SKM-1 (cell line): ENCODE results near the gene KCTD10.

Experiments used
- DNase-seq: peaks from one replicate; lab custom pipeline; 2025; ENCODE audit not compliant: unreplicated experiment; lab: John Stamatoyannopoulos, UW

The KCTD10 gene

DNA sequence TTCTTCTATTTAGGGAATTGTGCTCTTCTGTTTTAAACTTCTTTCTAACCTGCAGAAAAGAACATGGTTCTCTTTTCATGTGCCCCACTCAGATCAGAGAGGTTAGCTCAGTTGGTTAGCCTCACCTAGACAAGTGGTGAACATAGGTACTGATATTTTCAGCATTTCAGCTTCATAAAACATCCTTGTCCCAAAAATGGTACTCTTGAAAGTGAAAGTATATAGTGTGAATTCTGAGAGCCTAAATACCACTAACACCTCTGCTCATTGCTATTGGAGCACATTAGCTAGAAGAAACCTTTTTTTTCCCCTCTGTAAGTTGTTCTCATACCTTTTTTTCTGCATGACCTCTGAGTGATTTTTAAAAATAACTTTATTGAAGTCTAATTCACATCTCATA lies 17.9 kb upstream of the KCTD10 start:
- DNase-seq, result no peak

- DNase-seq, result no peak
These were observed 17.3 kb upstream of the KCTD10 start for GRCh38 chr12:109494348-109494881.

GRCh38 chr12:109493938-109494337 lies 16.8 kb upstream of the KCTD10 start:
- no peak for DNase-seq

GRCh38 chr12:109493090-109493489 lies 16.0 kb upstream of the KCTD10 start:
- DNase-seq, result no peak

DNA sequence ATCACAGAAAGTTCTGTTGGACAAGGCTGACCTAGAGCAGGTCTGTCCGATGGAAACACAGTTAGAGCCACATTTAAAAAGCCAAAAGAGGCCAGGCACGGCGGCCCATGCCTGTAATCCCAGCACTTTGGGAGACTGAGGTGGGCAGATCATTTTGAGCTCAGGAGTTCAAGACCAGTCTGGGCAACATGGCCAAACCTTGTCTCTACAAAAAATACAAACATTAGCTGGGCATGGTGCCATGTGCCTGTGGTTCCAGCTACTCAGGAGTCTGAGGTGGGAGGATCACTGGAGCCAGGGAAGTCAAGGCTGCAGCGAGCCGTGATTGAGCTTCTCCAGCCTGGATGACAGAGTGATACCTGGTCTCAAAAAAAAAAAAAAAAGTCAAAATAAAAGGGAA lies 15.3 kb upstream of the KCTD10 start:
- no peak for DNase-seq

- no peak for DNase-seq
These were observed 14.6 kb upstream of the KCTD10 start for GRCh38 chr12:109491671-109492070.

DNA sequence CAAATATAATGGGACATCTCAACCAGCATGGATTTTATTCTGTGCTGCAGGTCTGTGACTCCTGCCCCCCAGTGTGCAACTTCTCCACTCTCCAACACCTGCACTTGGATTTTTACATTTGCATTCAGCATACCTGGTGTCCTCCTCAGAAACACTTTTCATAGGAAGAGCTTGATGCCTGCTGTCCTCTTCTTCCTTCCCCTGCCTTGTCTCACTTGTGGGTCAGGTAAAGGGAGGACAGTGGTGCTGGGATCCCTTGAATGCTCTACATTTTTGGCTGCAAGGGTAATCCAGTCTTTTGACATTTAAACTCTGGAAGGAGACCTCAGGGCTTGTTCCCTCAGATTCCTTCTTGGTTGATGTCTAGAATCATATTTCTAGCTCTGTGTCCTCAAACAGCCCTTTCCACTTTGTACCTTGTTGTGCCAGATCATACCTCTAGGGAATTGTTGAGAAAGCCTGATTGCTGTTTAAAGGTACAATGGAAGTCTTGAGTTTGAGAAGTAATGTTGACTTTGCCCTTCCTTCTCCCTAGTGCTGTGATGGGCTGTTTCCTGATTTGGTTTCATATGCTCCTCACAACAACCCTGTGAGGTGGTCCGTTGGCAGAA lies 13.0 kb upstream of the KCTD10 start:
- no peak for DNase-seq

DNA sequence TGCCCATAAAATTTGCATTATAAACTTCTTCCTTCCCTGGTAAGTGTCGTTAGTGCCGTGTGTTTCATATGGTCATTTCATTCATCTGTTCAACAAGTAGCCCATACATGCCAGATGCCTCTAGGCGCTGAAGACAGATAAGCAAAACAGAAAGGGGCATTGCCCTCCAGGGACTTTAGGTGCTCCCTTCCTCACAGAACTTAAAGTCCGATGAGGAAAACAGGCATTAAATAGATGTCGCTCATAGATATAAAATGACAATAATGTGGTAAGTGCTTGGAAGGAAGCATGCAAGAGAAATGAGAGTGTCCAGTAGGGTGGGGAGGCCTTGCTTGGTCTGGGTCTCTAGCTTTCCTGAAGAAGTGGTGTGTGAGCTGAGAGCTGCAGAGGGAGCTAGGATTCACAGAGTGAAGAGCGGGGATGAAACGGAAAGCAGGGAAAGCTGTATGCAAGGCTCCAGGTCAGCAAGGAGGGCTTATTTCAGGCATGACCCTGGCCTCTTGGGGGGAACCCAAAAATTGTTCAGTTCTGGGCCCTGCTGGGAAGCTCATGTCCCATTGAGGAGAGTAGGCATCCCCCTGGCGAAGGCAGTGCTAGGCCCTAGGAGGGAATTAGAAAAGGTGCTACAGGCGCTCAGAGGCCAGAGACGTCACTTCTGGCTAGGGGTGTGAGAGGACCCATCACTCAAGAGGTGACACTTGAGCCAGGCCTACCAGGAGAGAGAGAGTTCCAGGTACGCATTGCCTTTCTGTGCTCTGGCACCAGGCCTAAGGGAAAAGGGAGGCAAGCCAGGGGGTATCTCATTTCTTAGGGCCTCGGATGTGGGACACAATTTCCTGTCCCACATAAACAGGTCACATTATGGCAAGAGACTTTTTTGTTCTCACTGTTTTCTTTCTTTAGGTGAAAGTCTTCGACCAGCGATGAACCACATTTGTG lies 12.2 kb upstream of the KCTD10 start:
- no peak for DNase-seq

DNA sequence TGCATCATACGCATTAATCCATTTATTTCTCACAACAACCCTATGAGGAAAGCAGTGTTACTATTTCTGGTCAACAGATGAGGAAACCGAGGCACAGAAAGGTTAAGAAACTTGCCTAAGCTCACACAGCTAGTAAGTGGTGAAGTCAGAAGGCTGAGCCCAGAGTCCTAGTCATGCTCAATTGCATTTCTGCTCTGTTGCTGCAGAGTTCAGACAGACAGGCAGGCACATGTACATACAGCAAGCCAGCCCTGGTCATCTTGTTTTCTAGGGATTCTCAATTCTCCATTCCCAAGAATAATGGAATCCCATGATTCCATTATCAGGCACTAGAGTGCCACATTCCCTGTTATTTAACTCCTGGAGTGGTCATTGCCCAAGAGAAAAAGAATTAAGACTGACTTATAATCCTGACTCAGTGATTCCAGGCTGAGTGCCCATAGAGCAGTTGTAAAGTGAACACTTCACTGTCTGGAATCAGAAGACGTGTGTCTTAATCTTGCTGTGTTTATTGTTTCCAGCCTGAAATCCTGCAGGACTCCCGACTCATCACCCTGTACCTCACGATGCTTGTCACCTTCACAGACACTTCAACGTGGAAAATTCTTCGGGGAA lies 11.1 kb upstream of the KCTD10 start:
- DNase-seq, result no peak

- no peak for DNase-seq
These were observed 10.3 kb upstream of the KCTD10 start for GRCh38 chr12:109487181-109488050.

GRCh38 chr12:109485201-109485600 lies 8.1 kb upstream of the KCTD10 start:
- no peak for DNase-seq

DNA sequence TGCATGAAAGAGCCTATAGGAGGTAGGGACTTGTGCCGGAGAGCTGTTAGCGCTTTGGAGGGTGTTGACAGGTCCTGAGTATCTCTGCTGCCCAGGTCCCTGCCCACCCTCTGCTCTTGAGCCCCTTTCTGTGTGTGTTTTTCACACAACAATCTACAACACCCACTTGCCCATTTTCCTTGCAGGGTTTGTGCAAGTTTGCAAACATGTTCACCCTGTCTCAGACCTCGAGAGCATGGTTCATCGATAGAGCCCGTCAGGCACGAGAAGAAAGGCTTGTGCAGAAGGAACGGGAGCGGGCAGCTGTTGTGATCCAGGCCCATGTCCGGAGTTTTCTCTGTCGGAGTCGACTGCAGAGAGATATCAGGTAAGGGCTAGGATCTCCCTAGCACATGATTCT lies 6.2 kb upstream of the KCTD10 start:
- DNase-seq, result no peak

DNA sequence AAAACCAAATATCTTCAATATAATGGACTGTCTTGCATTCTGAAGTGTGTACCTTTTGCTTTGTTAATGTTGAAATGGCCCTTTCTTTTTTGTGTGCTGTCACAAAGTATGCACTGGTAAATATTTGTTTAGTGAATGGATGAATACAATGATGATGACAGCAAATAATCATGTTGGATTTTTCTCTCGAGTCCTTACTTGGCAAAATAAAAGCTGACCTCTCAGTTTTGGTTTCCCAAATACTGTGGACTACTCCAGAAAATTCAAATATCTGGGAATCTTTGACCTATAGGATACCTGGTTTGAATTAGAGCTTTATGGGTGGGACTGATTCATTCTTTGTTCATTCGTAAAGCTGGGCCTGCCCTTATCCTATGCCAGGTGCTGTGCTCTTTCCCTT lies 5.8 kb upstream of the KCTD10 start:
- DNase-seq, result no peak

- DNase-seq, result no peak
These were observed 5.4 kb upstream of the KCTD10 start for GRCh38 chr12:109482491-109482890.

DNA sequence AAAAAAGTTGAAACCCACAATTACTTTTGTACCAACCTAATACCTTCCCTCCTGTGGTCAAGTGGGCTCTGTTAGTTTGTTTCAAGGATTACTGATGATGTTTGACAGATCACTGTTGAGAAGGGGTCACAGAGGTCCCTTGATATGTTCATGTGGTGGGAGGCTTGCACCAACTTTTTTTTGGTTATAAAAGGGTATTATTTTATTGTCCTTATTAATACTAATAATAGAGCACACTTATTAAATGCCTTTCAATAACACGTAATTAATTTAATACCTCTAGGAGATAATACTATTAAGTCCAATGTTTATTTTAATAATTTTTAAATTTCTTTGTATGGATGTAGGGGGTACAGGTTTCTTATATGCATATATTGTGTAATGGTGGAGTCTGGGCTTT lies 4.8 kb upstream of the KCTD10 start:
- no peak for DNase-seq

DNA sequence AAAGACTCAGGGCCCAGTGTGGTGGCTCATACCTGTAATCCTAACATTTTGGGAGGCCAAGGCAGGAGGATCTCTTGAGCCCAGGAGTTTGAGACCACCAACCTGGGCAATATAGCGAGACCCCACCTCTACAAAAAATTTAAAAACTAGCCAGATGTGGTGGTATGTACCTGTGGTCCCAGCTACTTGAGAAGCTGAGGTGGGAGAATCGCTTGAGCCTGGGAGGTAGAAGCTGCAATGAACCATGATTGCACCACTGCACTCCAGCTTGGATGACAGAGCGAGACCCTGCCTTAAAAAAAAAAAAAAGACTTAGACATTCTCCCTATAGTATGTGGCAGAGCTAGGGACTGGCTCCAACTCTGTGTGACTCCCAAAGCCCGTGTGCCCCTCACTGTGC lies 3.3 kb upstream of the KCTD10 start:
- DNase-seq, result no peak

DNA sequence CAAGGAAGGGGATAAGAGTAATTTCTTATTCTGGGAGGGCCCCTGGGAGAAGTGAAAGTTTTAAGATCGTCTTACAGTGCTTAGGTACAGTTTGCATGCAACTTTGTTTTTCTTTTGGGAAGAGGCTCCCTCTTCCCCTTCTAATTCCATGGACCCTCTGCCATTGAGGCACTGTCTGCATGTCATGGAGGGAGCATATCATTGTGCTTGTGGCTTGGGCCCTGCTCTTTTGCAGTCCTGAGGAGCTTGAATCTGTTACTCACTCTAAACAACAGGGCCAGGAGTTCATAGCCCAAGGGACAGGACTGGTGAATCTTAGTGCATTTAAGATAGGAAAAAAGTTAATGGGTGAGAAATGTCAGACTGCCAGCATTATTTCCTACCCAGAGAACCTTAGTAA lies 2.7 kb upstream of the KCTD10 start:
- no peak for DNase-seq

GRCh38 chr12:109477963-109478315 lies 839 bp upstream of the KCTD10 start:
- no peak for DNase-seq

DNA sequence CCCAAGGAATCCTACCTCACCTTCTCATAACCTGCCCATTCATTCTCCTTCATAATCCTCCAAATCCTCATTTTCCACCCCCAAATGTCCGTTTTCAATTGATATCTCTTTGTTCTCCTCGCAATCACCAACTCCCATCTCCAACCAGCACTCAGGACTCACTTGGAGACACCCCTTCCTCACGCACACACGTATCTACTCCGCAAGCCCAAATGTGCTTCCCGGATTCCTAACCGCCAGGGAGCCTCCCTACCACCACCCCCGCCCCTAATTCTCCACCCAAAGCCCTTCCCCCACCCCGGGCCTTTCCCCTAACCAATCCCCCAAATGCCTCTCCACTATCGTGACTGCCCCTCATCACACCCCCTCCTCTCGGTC lies 304 bp downstream of the KCTD10 start:
- DNase-seq, result no peak

- DNase-seq, result no peak
These were observed 900 bp downstream of the KCTD10 start for GRCh38 chr12:109475993-109476806.
